GM13977 (cell line): Measurements from ENCODE around the gene BRSK1.

Experiments
- DNase-seq: peaks from one replicate; pipeline ENCODE4 v3.0.0; 2012; ENCODE audit warnings: low spot score
- CTCF ChIP-seq: IDR thresholded peaks from 2 replicates; pipeline ENCODE4 v1.5.1; 2012; ENCODE audit warnings: mild to moderate bottlenecking, control low read depth; ENCODE audit not compliant: insufficient read depth; ENCODE audit errors: extremely low read depth, missing control alignments
- in situ Hi-C: fragments of 300-500 bp; cut with MboI; formaldehyde crosslinking; loops from one replicate; pipeline ENCODE4 v1.12.0; 2022; ENCODE audit warnings: low sequenced_read_pairs, low pct_unique_long_range_greater_than_20kb, mixed read lengths, inconsistent platforms; ENCODE audit not compliant: unreplicated experiment

BRSK1 gene

GRCh38 chr19:55314396-55314795 is 30.6 kb downstream of the BRSK1 start:
- DNase-seq: no peak
- TF ChIP-seq CTCF: no peak
- in situ Hi-C loops: no loop called here

GRCh38 chr19:55315956-55316525 is 32.2 kb downstream of the BRSK1 start:
- TF ChIP-seq CTCF: no peak
- DNase-seq: no peak

GRCh38 chr19:55316646-55317045 is 32.8 kb downstream of the BRSK1 start:
- no peak for TF ChIP-seq CTCF
- in situ Hi-C loops: no loop called here
- no peak for DNase-seq

More at GRCh38 chr19:55315956-55316525, 32.2 kb downstream of the BRSK1 start:
- in situ Hi-C loops: no loop called here

- DNase-seq: no peak
- TF ChIP-seq CTCF: no peak
- in situ Hi-C loops: no loop called here
These were observed 36.0 kb downstream of the BRSK1 start for GRCh38 chr19:55319785-55320184.

- no peak for TF ChIP-seq CTCF
- in situ Hi-C loops: no loop called here
- no peak for DNase-seq
These were observed 37.1 kb downstream of the BRSK1 start for GRCh38 chr19:55320844-55321419.

GRCh38 chr19:55321466-55322137 is 37.8 kb downstream of the BRSK1 start:
- no peak for TF ChIP-seq CTCF
- no peak for DNase-seq
- in situ Hi-C loops: no loop called here
